Panc1 (cell line): ENCODE data around the gene STARD10.

Source experiments
- CTCF ChIP-seq: fragments of 450-650 bp; IDR thresholded peaks from 2 replicates; pipeline ENCODE4 v1.5.1; 2017; ENCODE audit warnings: mild to moderate bottlenecking
- POLR2AphosphoS5 ChIP-seq: IDR thresholded peaks from 2 replicates; pipeline ENCODE4 v1.6.1; 2012; ENCODE audit warnings: mild to moderate bottlenecking, low read depth, low read length, moderate library complexity
- SIN3A ChIP-seq: IDR thresholded peaks from 2 replicates; pipeline ENCODE4 v1.6.1; 2012; ENCODE audit warnings: low read depth, mild to moderate bottlenecking, low read length, moderate library complexity, borderline replicate concordance; ENCODE audit not compliant: insufficient read depth

DNA sequence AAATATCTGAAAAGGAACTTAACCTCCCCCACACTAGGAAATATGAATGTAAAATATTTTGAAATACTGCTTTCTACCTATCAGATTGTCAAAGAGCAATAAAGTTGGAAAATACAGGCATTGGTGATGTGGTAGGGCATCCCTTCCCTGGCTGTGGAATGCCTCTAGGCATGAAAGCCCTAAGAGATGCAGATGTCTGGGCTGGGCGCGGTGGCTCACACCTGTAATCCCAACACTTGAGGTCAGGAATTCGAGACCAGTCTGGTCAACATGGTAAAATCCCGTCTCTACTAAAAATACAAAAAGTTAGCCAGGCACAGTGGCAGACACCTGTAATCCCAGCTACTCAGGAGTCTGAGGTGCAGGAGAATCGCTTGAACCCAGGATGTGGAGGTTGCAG lies 63.6 kb downstream of the STARD10 start:
- TF ChIP-seq CTCF (no peak), POLR2AphosphoS5 (no peak), SIN3A (no peak)
